NCI-H2171 treated with DMSO at 0.1 percent for 48 hours (cell line): ENCODE measurements around the gene AHDC1.
"Not testable (repeated sequence)": the region's sequence is repeated elsewhere in the genome, so short reads cannot be mapped to it uniquely, and the experiment has no call there.

Experiments used
- DNase-seq: peaks from one replicate; lab custom pipeline; 2025; lab: John Stamatoyannopoulos, UW

AHDC1 gene

DNA sequence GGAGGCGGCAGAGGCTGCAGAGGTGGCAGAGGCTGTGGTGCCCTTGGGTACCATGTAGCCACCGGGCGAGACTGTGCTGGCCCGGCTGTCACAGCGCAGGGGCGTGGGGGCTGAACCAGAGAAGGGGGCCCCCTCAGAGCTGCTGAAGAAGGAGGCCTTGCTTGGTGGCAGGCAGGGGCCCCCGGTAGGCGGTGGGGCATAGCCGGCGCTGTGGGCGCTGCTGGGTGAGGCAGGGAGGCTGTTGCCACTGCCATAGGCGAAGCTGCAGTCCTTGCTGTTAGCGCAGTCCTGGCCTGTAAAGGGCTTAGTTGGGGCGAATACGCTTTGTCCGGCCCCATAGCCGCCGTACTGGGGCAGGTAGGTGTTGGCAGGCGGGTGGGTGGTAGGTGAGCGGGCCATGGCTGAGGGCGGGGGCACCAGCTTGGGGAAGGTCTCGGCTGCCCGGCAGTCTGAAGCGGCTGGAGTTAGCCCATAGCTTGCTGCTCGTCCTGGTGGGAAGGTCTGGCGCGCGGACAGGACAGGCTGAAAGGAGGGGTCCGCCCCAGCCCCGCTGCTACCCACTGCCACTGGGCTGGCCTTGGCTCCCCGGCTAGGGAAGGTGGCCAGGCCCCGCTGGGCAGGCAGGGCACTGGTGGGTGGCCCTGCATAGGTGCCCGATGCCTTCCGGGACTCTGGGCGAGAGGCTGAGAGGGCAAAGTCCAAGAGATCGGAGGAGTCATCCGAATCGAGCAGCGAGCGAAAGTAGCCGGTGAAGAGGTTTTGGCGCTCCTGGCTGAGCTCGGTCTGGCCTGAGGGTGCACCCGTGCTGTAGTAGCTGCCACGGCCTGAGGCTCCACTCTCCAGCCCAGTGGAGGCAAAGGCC, 54.9 kb downstream of the AHDC1 start:
- DNase-seq = no peak

DNA sequence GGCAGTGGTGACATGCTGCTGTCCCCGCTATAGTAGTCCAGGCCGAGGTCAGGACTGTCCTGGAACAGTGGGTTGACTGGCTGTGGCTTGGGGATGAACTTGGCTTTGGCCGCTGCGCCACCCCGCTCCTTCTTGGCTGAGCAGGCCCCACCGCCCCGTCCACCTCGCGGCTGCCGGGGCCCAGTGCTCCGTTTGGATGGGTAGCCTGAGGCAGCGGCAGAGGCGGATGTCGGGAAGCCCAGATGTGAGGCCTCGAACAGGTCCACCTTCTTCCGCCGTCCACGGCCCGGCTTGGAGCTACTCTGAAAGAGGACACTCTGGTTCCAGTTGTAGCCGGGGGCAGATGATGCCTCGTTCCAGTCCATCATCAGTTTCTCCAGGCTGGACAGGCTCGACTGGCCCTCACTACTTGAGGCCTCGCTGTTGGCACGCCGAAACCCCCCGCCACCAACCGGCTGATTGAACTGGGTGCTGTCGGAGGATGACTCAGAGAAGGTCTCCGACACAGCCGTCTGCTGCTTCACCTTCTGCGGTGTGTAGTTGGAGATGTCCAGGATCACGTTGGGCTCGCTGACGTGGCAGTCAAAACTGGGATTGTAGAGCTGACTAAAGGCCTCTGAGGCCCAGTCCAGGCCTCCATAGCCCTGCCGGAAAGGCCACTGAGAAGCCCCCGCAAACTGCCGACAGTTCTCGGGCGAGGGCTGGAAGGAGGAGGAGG, 55.6 kb downstream of the AHDC1 start:
- no peak for DNase-seq

DNA sequence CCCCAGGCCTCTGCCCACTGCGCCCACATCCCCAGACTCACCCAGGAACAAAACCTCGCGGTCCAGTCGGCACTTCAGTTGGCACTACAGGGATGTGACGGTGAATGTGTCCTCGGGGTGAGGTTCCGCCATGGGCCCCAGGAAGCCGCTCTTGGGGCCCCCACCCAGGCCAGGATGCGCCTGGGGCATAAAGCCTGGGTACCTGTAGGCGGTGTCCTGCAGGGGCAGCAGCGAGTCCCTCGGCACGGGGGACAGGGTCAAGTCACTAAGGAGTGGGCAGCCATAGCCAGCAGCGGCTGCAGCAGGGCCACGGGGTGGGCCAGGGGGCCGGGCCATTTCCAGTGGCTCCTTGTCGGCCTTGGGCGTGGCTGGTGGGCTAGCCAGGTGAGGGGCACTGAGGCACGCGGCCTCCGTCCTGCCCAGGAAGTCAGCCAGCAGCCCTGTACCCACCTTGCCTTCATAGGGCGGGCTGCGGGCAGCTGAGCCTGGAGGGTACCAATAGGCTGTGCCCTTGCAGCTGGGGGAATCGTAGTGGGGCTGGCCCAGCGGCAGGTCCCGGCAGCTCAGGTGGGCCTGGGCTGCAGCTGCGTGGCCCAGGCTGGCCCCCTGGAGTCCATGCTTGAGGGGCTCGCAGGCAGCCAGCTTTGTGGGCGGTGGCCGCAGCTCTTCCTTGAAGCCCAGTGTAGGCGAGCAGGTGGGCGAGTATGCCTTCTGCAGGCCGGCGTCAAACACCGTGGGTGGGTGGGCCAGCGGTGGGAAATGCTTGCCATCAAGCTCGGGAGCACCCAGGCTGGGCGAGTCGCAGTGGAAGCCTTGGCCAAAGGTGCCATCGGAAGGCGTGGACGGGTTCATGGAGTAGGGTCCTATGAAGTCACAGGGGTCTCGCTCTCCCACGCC, 56.5 kb downstream of the AHDC1 start:
- no peak for DNase-seq

GRCh38 chr1:27545876-27546275, 58.1 kb downstream of the AHDC1 start:
- DNase-seq = no peak

DNA sequence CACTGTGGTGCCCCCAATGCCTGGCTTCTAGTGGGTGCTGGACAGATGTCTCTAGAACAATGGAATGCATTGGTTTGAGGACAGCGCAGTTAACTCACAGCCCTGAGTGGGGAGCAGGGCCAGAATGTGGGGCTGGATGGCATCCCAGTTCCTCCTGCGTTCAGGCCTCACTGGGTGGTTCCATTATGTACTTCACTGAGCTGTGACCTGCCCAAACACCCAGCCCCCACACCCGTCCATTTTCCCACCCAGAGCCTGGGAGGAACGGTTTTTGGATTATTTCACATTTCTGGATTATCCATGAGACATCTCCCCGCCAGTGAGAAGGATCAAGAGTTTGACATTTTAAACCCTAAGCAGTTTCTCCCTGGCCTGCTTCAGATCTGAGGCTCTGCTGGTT, 58.7 kb downstream of the AHDC1 start:
- no peak for DNase-seq

DNA sequence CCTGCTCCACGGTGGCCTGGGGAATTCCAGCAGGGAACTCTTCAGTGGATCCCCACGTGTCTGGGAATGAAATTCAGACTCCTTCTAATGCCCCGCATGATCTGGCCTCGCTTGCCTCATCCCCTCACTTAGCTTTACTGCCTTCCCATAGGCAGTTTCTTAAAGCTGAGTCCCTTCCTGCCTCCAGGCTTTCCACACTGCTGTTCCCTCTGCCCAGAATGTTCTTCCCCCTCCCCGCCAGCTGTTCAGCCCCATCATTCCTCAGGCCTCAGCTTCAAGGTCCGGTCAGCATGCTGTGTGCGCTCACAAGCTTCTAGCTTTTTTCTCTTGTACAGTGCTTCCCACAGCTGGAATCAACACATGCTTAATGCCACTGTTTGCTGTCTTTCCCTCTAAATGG, 59.1 kb downstream of the AHDC1 start:
- DNase-seq = no peak

- no peak for DNase-seq
Observed at GRCh38 chr1:27543284-27543683, 60.7 kb downstream of the AHDC1 start.

DNA sequence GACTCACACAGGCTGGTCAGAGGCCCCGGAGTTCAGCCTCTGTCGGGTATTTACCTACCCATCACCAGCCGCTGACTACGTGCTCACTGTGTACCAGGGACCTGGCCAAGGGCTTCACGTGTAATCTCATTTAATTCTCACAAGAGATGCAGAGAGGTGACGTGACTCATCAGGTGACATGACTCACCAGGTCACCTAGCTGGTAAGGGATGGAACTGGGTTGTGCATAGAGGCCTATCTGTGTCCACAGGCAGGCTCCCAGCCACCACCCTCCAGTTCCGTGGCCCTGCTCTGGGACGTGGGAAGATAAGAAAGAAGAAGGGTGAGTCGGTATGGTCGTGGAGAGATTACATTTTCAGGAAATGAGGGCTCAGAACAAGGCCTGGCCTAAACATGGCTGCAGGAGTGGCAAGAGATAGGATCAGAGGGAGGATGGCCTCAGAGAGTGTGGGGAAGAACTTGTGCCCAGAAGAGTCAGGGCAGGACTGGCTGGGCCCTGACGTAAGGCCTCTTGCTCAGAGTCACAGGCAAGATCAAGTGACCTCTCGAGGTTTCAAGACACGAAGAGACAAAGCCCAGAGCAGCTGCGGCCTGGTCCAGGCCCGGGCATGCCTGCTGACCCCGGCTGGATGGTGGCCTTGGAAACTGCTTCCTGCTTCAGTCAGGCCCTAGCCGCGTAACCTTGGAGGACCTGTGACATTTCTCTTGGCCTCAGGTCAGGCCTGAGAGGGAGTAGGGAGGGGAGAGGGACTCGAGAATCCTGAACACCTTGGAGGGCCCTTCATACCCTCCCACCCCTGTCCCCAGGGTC, 61.3 kb downstream of the AHDC1 start:
- DNase-seq = no peak

GRCh38 chr1:27539901-27540861, 63.8 kb downstream of the AHDC1 start:
- no peak for DNase-seq

DNA sequence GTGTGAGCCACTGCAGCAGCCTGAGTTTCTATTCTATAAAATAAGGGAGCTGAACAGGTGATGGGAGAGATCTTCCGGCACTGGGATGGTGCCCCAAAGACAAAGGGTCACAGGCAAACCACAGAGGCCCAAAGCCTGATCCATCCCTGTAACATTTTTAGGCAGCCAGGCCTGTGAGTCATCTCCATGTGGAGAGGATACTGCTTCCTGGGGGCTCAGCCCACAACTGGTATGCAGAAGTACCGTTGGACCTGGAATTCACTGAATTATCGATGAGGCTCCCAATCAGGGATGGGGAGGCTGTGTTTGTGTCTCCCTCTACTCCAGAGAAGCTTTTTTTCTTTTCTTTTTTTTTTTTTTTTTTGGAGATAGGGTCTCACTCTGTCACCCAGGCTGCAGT, 65.2 kb downstream of the AHDC1 start:
- no peak for DNase-seq

DNA sequence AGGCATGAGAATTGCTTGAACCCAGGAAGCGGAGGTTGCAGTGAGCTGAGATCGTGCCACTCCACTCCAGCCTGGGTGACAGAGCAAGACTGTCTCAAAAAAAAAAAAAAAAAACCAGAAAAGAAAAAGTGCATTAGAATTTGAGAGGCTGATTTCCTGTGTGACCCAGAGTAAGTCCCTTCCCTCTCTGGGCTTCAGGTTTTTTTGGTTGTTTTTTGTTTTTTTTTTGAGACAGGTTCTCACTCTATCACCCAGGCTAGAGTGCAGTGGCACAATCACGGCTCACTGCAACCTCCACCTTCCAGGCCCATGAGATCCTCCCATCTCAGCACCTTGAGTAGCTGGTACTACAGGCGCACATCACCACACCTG, 65.7 kb downstream of the AHDC1 start:
- not testable (repeated sequence) for DNase-seq

DNA sequence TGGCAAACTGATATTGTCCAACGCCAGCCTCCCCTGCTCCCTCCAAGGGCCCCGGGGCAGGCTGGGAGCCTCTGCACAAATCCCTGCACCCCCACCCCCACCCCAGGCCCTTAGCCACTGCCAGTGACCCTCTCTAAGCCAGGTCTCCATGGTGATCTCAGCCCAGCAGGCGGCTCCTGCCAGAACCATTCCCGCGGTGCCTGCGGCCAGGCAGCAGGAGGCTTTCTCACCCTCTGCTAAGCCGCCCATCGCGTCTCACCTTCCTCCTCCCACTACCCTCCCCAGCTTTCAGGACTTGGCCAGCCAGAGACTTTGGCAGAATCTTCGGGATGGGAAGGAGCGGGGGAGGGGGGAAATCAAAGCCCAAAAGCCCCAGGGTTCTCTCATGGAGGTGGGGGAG, 67.2 kb downstream of the AHDC1 start:
- no peak for DNase-seq

DNA sequence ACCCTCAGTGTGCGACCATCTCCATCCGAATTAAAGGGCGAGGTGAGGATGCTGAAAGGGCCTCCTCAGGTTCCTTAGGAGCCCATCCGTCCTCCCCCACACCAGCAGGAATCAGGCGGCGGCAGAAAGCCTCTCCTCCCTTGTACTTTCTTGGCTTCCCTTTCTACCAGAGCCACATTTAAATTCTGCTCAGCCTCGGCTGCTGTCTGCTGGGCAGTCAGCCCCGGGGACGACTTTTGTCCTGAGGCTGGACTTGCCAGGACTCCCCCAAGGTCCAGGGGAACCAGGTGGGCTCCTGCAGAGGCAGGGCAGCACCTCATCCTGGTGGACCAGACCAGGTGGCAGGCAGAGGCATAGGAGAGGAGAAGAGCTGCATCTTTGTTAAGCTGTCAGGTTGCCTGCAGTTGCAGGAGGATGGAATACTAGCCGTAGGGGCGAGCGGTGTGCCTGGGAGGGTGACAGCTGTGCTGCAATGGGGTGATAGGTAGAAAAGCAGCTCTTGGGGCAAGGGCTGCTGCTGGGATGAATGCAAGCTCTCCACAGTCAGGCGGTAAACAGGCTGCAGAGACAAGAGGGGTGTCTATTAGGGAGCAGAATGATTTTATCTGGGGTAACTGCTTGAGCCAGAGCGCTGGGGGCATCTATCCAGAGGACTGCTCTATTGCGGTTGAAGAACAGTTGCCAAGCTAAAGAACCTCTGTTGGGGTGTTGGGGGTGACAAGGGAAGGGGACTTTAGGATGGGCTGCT, 67.8 kb downstream of the AHDC1 start:
- no peak for DNase-seq

- no peak for DNase-seq
Observed at GRCh38 chr1:27535386-27535785, 68.6 kb downstream of the AHDC1 start.

DNA sequence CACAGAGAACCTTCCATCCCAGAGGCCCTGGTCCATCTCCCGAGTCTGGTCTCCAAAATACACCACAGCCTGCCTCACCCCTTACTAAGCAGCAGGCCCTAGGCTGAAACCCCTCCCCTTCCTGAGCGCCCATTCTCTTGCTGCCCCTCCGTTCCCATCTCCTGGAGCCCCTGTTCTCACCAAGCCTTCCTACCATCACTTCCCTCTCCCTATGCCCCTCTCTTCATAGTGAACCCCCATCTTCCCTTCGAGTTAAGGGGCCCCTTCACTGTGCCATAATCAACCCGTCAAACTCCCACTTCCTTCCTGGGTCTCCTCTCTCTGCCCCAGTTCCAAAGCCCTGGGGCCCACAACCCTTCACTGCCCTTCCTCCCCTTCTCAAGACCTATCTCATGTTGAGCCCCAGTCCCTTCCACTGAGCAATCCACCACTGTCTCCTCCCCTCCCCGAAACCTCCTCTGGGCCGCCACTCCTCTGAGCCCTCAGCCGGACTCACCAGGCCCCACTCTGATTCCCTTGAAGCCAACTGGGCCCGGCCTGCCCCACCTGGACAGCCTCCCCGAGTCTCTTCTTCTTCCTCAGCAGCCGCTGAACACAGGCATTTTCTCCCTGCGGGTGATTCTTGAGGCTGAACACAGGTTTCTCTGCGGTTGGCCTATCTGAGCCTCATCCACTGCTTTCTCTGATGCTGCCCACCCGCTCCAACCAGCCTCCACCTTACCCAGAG, 71.8 kb downstream of the AHDC1 start:
- no peak for DNase-seq

- no peak for DNase-seq
Observed at GRCh38 chr1:27530192-27530591, 73.8 kb downstream of the AHDC1 start.

DNA sequence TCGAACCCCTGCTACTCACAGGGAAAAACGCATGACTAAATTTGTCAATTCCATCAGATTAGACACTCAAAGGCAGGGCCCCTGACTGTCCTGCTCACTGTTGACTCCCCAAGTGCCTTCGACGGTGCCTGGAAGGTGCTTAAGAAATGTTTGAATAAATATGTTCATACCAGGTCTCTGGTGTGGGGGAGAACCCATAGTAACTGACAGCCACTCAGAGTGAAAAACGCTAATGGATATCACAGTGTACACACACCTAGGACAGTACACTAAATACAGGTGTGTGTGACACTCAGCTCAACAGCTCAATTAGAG, 74.3 kb downstream of the AHDC1 start:
- DNase-seq = no peak

GRCh38 chr1:27528818-27529703, 74.9 kb downstream of the AHDC1 start:
- peak; percentile 94 for DNase-seq
